PC-3 (cell line): ENCODE measurements around the gene KAZN. TPM values are rescaled to one million over a fixed set of nuclear protein-coding genes. Genes with fewer than 3 reads are reported as not detected.
"Not testable (repeated sequence)": the region's sequence is repeated elsewhere in the genome, so short reads cannot be mapped to it uniquely, and the experiment has no call there.

Experiments
- ATAC-seq: fragments of 200-7000 bp; cut with Tn5 transposase; 2 replicates; pipeline ENCODE4 v1.9.1; 2020; ENCODE audit warnings: mild to moderate bottlenecking, moderate library complexity
- BruUV-seq: library from RNA; stranded (reverse); fragments of 400-500 nt; replicated peaks from 2 replicates; lab custom pipeline; 2021; lab: Mats Ljungman, UMichigan
- CTCF ChIA-PET: fragments of 300-600 bp; sonication (Branson Sonifier 250); formaldehyde crosslinking; loops from one replicate; lab custom pipeline; 2022; ENCODE audit warnings: antibody characterized with exemption; lab: Charles Lee
- POLR2A ChIA-PET: fragments of 300-600 bp; sonication (Branson Sonifier 250); formaldehyde crosslinking; loops from one replicate; lab custom pipeline; 2022; ENCODE audit warnings: antibody characterized with exemption; ENCODE audit not compliant: unreplicated experiment; lab: Charles Lee
- DNase-seq: peaks from one replicate; pipeline ENCODE4 v3.0.0-alpha.2; 2015
- H2AFZ ChIP-seq: fragments of 300-600 bp; sonication (generic); 2 replicates; pipeline ENCODE4 v1.6.0; 2016; ENCODE audit warnings: antibody characterized with exemption, low read length
- H3F3A ChIP-seq: fragments of 300-600 bp; sonication (generic); one replicate; pipeline ENCODE4 v1.6.0; 2017; ENCODE audit warnings: antibody characterized with exemption, low read length, control low read depth, mild to moderate bottlenecking; ENCODE audit not compliant: unreplicated experiment
- H3K27ac ChIP-seq: fragments of 300-600 bp; sonication (generic); 2 replicates; pipeline ENCODE4 v1.5.1; 2016; ENCODE audit warnings: mild to moderate bottlenecking, low read length
- H3K27me3 ChIP-seq: fragments of 300-600 bp; sonication (generic); 2 replicates; pipeline ENCODE4 v1.6.1; 2016; ENCODE audit warnings: low read length, mixed read lengths
- H3K36me3 ChIP-seq: fragments of 300-600 bp; sonication (generic); 2 replicates; pipeline ENCODE4 v1.6.1; 2016; ENCODE audit warnings: low read depth, mixed run types, low read length, mixed read lengths
- H3K4me1 ChIP-seq: fragments of 300-600 bp; sonication (generic); 2 replicates; pipeline ENCODE4 v1.5.1; 2016; ENCODE audit warnings: low read length; ENCODE audit not compliant: insufficient read depth
- H3K4me2 ChIP-seq: fragments of 300-600 bp; sonication (generic); 2 replicates; pipeline ENCODE4 v1.6.0; 2016; ENCODE audit warnings: low read length
- H3K4me3 ChIP-seq: fragments of 300-600 bp; sonication (generic); 2 replicates; pipeline ENCODE4 v1.5.1; 2016; ENCODE audit warnings: mild to moderate bottlenecking, low read length, mixed read lengths
- H3K79me2 ChIP-seq: fragments of 300-600 bp; sonication (generic); 2 replicates; pipeline ENCODE4 v1.6.1; 2017; ENCODE audit warnings: low read length, mixed read lengths
- H3K9ac ChIP-seq: fragments of 300-600 bp; sonication (generic); 2 replicates; pipeline ENCODE4 v1.6.0; 2016; ENCODE audit warnings: mild to moderate bottlenecking, low read length
- H3K9me2 ChIP-seq: fragments of 300-600 bp; sonication (generic); replicated peaks from 2 replicates; pipeline ENCODE4 v1.6.1; 2016; ENCODE audit warnings: mixed run types, low read length, mixed read lengths
- H3K9me3 ChIP-seq: fragments of 300-600 bp; sonication (generic); 2 replicates; pipeline ENCODE4 v1.6.1; 2016; ENCODE audit warnings: low read length, mixed read lengths
- H4K20me1 ChIP-seq: fragments of 300-600 bp; sonication (generic); 2 replicates; pipeline ENCODE4 v1.6.1; 2016; ENCODE audit warnings: low read length, mixed read lengths
- EZH2 ChIP-seq: fragments of 300-600 bp; sonication (generic); IDR thresholded peaks from one replicate; pipeline ENCODE4 v1.6.1; 2017; ENCODE audit warnings: antibody characterized with exemption, mild to moderate bottlenecking, low read length; ENCODE audit not compliant: unreplicated experiment
- EZH2phosphoT487 ChIP-seq: fragments of 300-600 bp; sonication (generic); IDR thresholded peaks from 2 replicates; pipeline ENCODE4 v1.6.1; 2018; ENCODE audit warnings: mild to moderate bottlenecking, antibody characterized with exemption, low read length, borderline replicate concordance
- intact Hi-C: fragments of 100-400 bp; cut with micrococcal nuclease; formaldehyde crosslinking; loops from 2 replicates; pipeline ENCODE4 v1.9.0; 2023
- total RNA-seq: library from RNA; depleted of rRNA; stranded (reverse); fragments of >200 nt; gene quantifications from 2 replicates; pipeline ENCODE4 v1.2.3, GENCODE V29; 2014
- TF ChIP-seq, protein P1 (sequence below): fragments of 300-600 bp; sonication (generic); conservative IDR thresholded peaks from 2 replicates; pipeline ENCODE4 v1.5.1; 2017; ENCODE audit warnings: antibody characterized with exemption, low read depth, mild to moderate bottlenecking, low read length

The KAZN gene
- total RNA-seq, 1 experiment from 2014 or later = 2.0 TPM

DNA sequence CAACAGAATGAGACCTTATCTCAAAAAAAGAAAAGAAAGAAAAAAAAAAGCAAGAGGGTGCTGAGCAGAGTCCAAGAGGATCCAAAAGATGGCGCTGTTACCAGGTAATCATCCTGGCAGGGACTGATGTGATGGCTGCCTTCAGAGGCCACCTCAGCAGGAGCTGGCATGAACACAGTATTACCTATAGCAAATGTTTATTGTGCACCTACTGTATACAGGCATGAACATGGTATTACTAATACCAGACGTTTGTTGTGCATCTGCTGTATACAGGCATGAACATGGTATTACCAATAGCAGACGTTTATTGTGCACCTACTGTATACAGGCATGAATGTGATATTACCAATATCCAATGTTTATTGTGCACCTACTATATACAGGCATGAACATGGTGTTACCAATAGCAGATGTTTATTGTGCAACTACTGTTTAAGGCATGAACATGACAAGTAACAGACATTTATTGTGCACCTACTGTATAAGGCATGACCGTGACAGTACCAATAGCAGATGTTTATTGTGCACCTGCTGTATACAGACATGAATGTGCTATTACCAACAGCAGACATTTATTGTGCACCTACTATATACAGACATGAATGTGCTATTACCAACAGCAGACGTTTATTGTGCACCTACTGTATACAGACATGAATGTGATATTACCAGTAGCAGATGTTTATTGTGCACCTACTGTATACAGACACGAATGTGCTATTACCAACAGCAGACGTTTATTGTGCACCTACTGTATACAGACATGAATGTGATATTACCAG is 439.9 kb downstream of the KAZN start:
- DNase-seq (peak; percentile 56), ATAC-seq (peak; percentile 45; the same call in 1 of the 2 replicates)
- Histone ChIP-seq H3K36me3 (no peaks in the 10 kb centered on the region), H3K9ac (no peak overlapping the region), H3K79me2 (no peaks in the 10 kb centered on the region), H4K20me1 (no peaks in the 10 kb centered on the region), H3K27ac (no peak overlapping the region), H3K27me3 (no peaks in the 10 kb centered on the region), H3K4me3 (no peak overlapping the region), H3K9me2 (no peaks in the 10 kb centered on the region), H2AFZ (no peak overlapping the region), H3K9me3 (no peaks in the 10 kb centered on the region), H3K4me1 (no peaks in the 10 kb centered on the region; the same call in 1 of the 2 replicates), H3F3A (no peaks in the 10 kb centered on the region), H3K4me2 (no peak overlapping the region)
- CTCF ChIA-PET = interaction anchor here (0.7 kb wide), 1 partner anchor 216 kb away, joined by 4 read pairs; no protein-coding TSS in a partner anchor
- POLR2A ChIA-PET = no interaction called here
- TF ChIP-seq, protein P1, sequence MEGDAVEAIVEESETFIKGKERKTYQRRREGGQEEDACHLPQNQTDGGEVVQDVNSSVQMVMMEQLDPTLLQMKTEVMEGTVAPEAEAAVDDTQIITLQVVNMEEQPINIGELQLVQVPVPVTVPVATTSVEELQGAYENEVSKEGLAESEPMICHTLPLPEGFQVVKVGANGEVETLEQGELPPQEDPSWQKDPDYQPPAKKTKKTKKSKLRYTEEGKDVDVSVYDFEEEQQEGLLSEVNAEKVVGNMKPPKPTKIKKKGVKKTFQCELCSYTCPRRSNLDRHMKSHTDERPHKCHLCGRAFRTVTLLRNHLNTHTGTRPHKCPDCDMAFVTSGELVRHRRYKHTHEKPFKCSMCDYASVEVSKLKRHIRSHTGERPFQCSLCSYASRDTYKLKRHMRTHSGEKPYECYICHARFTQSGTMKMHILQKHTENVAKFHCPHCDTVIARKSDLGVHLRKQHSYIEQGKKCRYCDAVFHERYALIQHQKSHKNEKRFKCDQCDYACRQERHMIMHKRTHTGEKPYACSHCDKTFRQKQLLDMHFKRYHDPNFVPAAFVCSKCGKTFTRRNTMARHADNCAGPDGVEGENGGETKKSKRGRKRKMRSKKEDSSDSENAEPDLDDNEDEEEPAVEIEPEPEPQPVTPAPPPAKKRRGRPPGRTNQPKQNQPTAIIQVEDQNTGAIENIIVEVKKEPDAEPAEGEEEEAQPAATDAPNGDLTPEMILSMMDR = peak; percentile 75
- no peak for TF ChIP-seq EZH2
- no peak for TF ChIP-seq EZH2phosphoT487
- intact Hi-C loops = no loop called here
- no TSS peak for BruUV-seq

DNA sequence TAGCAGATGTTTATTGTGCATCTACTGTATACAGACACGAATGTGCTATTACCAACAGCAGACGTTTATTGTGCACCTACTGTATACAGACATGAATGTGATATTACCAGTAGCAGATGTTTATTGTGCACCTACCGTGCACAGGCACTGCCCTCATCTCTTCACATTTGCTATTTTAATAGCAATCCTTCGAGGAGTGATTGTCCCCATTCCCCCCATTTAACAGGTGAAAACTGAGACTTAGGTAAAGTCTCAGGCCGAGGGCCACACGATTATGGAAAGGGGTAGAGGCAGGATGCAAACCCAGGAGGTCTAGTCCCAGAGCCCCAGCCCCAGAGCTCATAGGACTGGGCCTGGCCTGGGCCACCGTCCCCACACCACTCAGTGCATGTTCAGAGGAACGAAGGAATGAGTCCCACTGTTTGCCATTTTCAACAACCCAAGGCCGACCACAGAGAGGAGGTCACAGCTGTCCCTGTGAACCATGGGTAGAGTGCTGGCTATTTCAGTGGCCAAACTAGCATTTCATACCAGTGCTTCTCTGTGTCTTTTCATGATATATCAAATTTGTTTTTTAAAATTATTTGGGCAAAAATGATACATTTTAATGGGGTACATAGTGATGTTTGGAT is 440.6 kb downstream of the KAZN start:
- Histone ChIP-seq H3K9me2 (no peaks in the 10 kb centered on the region), H3K9ac (no peak overlapping the region), H3K79me2 (no peaks in the 10 kb centered on the region), H3K36me3 (no peaks in the 10 kb centered on the region), H3K27me3 (no peaks in the 10 kb centered on the region), H3F3A (no peaks in the 10 kb centered on the region), H3K4me1 (no peaks in the 10 kb centered on the region), H3K27ac (no peak overlapping the region), H3K4me3 (no peak overlapping the region), H4K20me1 (no peaks in the 10 kb centered on the region), H3K9me3 (no peaks in the 10 kb centered on the region), H3K4me2 (no peak overlapping the region), H2AFZ (no peak overlapping the region)
- no peak for ATAC-seq
- intact Hi-C loops = no loop called here
- no peak for DNase-seq
- no peak for TF ChIP-seq EZH2phosphoT487
- BruUV-seq = no TSS peak
- CTCF ChIA-PET = no interaction called here
- POLR2A ChIA-PET = no interaction called here

DNA sequence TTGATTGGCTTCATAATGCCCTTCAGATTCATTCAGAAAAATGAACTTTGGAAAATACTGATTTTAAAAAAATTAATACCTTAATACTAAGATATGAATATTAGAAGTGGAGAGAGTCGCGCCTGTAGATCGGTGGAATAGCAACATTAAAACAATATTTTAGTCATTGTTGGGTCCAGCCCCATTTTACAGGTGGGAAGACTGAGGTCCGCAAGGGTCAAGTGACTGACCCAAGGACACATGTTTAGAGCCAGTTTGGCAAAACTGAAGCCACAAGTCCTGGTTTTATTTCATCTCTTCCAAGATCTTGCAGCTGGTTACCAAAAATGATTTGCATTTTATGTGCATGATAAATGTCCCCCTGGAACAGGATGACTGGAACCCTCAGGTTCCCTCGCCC is 441.4 kb downstream of the KAZN start:
- no peaks in the 10 kb centered on the region for H3K9me2 ChIP-seq
- intact Hi-C loops = loop anchor here (10.0 kb wide), 1 partner anchor 475 kb away; no protein-coding TSS in a partner anchor
- H3K9me3 ChIP-seq = no peaks in the 10 kb centered on the region
- DNase-seq (no peak), ATAC-seq (no peak)
- H3K4me3 ChIP-seq = no peak overlapping the region
- no peak overlapping the region for H3K4me2 ChIP-seq
- no peaks in the 10 kb centered on the region for H3K4me1 ChIP-seq
- H3K9ac ChIP-seq = no peak overlapping the region
- no peaks in the 10 kb centered on the region for H3K79me2 ChIP-seq
- no TSS peak for BruUV-seq
- no peaks in the 10 kb centered on the region for H3K27me3 ChIP-seq
- ChIA-PET POLR2A (no interaction called here), CTCF (interaction anchor here (0.7 kb wide), 1 partner anchor 530 kb away, joined by 4 read pairs; no protein-coding TSS in a partner anchor)
- no peaks in the 10 kb centered on the region for H4K20me1 ChIP-seq
- no peaks in the 10 kb centered on the region for H3K36me3 ChIP-seq
- H3F3A ChIP-seq = no peaks in the 10 kb centered on the region
- no peak overlapping the region for H2AFZ ChIP-seq
- no peak overlapping the region for H3K27ac ChIP-seq
- TF ChIP-seq, protein P1 = no peak
- TF ChIP-seq EZH2phosphoT487 (no peak), EZH2 (no peak)

DNA sequence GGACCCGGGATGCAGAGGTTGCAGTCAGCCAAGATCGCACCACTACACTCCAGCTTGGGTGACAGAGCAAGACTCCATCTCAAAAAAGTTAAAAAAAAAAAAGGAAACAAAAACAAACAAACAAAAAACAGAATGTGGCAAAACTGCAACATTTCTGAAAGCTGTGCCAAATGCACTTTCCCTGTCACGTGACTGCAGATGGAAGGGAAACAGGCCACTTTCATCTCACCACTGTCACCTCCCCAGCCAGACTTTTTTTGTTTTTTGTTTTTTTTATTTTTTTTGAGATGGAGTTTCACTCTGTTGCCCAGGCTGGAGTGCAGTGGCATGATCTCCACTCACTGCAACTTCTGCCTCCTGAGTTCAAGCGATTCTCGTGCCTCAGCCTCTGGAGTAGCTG is 442.2 kb downstream of the KAZN start:
- BruUV-seq, H3K9ac ChIP-seq, H3K9me3 ChIP-seq, H3K4me1 ChIP-seq, H3F3A ChIP-seq, H3K79me2 ChIP-seq, H3K4me2 ChIP-seq, H3K9me2 ChIP-seq, H3K27me3 ChIP-seq, H3K4me3 ChIP-seq, ATAC-seq, POLR2A ChIA-PET, H4K20me1 ChIP-seq, H2AFZ ChIP-seq, DNase-seq, H3K27ac ChIP-seq, H3K36me3 ChIP-seq: not testable (repeated sequence)
- CTCF ChIA-PET = interaction anchor here (0.7 kb wide), 2 partner anchors 531 to 1001 kb away, joined by 4 to 5 read pairs; no protein-coding TSS in a partner anchor
- intact Hi-C loops = loop anchor here (10.0 kb wide), 1 partner anchor 476 kb away; no protein-coding TSS in a partner anchor
